ENCODE measurements around the gene AXL.

Gene AXL

GRCh38 chr19:41253660-41254059 is 34.6 kb downstream of the AXL start:
- Histone ChIP-seq H3K4me2 (ENCODE audit: low read length, poor library complexity, severe bottlenecking) (no peak overlapping the region), H3K27me3 (ENCODE audit: control insufficient read depth in 1 of 2, insufficient read depth in 1 of 2, low read length in 2 of 2) (no peaks in the 10 kb centered on the region), H2BK12ac (ENCODE audit: low read length in 2 of 2) (no peak overlapping the region), H3K9me3 (ENCODE audit: control insufficient read depth, low read length) (no peaks in the 10 kb centered on the region), H3K23ac (ENCODE audit: low read length in 2 of 2) (no peak overlapping the region), H3K4me3 (ENCODE audit: insufficient read depth in 1 of 2, low read depth in 1 of 2, low read length in 2 of 2) (no peak overlapping the region), H3K18ac (ENCODE audit: low read depth in 1 of 2, low read length in 2 of 2) (no peak overlapping the region), H2BK120ac (ENCODE audit: low read depth, low read length) (no peak overlapping the region), H4K8ac (ENCODE audit: low read length) (no peak overlapping the region), H3K4me1 (ENCODE audit: control insufficient read depth, insufficient read depth, low read depth, low read length) (peaks cover 6% of the 10 kb centered on the region), H2BK15ac (ENCODE audit: low read depth, poor library complexity, severe bottlenecking) (no peak overlapping the region), H2AK5ac (ENCODE audit: low read length, severe bottlenecking) (no peak overlapping the region), H2BK5ac (ENCODE audit: low read depth, low read length, poor library complexity, severe bottlenecking) (no peak overlapping the region), H3K36me3 (ENCODE audit: control insufficient read depth in 1 of 2, insufficient read depth in 2 of 2, low read depth in 1 of 2, low read length in 2 of 2) (peaks cover 89 to 96% of the 10 kb centered on the region in 2 experiments), H3K27ac (ENCODE audit: low read length, poor library complexity, severe bottlenecking) (no peak overlapping the region), H3K9ac (ENCODE audit: low read length) (no peak overlapping the region), H2AFZ (ENCODE audit: low read depth, low read length) (no peak overlapping the region), H4K91ac (ENCODE audit: low read length) (no peak overlapping the region), H3K79me1 (replicated peaks; ENCODE audit: low read length, poor library complexity, severe bottlenecking) (peaks cover 35% of the 10 kb centered on the region), H3K4ac (ENCODE audit: low read depth in 1 of 2, low read length in 2 of 2) (no peak overlapping the region), H3K14ac (ENCODE audit: low read length in 2 of 2) (no peak overlapping the region)
- WGBS, result 97% methylated on average over 6 of the region's 6 CpGs
- no peak for DNase-seq

GRCh38 chr19:41255171-41255570 is 36.1 kb downstream of the AXL start:
- H3K9me3 ChIP-seq (ENCODE audit: control insufficient read depth, low read length), result no peaks in the 10 kb centered on the region
- no peak overlapping the region for H3K9ac ChIP-seq (ENCODE audit: low read length)
- no peak overlapping the region for H3K4me2 ChIP-seq (ENCODE audit: low read length, poor library complexity, severe bottlenecking)
- H3K4me1 ChIP-seq (ENCODE audit: control insufficient read depth, insufficient read depth, low read depth, low read length), result peaks cover 6% of the 10 kb centered on the region
- H4K91ac ChIP-seq (ENCODE audit: low read length), result no peak overlapping the region
- no peaks in the 10 kb centered on the region for H3K27me3 ChIP-seq (ENCODE audit: control insufficient read depth in 1 of 2, insufficient read depth in 1 of 2, low read length in 2 of 2)
- no peak overlapping the region for H3K18ac ChIP-seq (ENCODE audit: low read depth in 1 of 2, low read length in 2 of 2)
- H3K4me3 ChIP-seq (ENCODE audit: insufficient read depth in 1 of 2, low read depth in 1 of 2, low read length in 2 of 2), result no peak overlapping the region
- H2BK120ac ChIP-seq (ENCODE audit: low read depth, low read length), result no peak overlapping the region
- no peak overlapping the region for H2BK5ac ChIP-seq (ENCODE audit: low read depth, low read length, poor library complexity, severe bottlenecking)
- no peak for DNase-seq
- no peak overlapping the region for H3K27ac ChIP-seq (ENCODE audit: low read length, poor library complexity, severe bottlenecking)
- no peak overlapping the region for H2BK12ac ChIP-seq (ENCODE audit: low read length in 2 of 2)
- no peak overlapping the region for H2AFZ ChIP-seq (ENCODE audit: low read depth, low read length)
- H2BK15ac ChIP-seq (ENCODE audit: low read depth, poor library complexity, severe bottlenecking), result no peak overlapping the region
- no peak overlapping the region for H2AK5ac ChIP-seq (ENCODE audit: low read length, severe bottlenecking)
- H3K23ac ChIP-seq (ENCODE audit: low read length in 2 of 2), result no peak overlapping the region
- no peak overlapping the region for H3K4ac ChIP-seq (ENCODE audit: low read depth in 1 of 2, low read length in 2 of 2)
- H3K36me3 ChIP-seq (ENCODE audit: control insufficient read depth in 1 of 2, insufficient read depth in 2 of 2, low read depth in 1 of 2, low read length in 2 of 2), result peaks cover 87 to 95% of the 10 kb centered on the region in 2 experiments
- H3K79me1 ChIP-seq (replicated peaks; ENCODE audit: low read length, poor library complexity, severe bottlenecking), result peaks cover 32% of the 10 kb centered on the region
- no peak overlapping the region for H4K8ac ChIP-seq (ENCODE audit: low read length)
- H3K14ac ChIP-seq (ENCODE audit: low read length in 2 of 2), result no peak overlapping the region

GRCh38 chr19:41261474-41262190 is 42.6 kb downstream of the AXL start:
- Histone ChIP-seq H2AFZ (ENCODE audit: low read depth, low read length) (no peak overlapping the region), H3K4me1 (ENCODE audit: control insufficient read depth, insufficient read depth, low read depth, low read length) (peaks cover 7% of the 10 kb centered on the region), H3K9me3 (ENCODE audit: control insufficient read depth, low read length) (no peaks in the 10 kb centered on the region), H3K9ac (ENCODE audit: low read length) (peak overlapping the region; percentile 99), H3K4me3 (ENCODE audit: insufficient read depth in 1 of 2, low read depth in 1 of 2, low read length in 2 of 2) (peak overlapping the region in 1 of 2 experiments; percentile 92), H4K8ac (ENCODE audit: low read length) (peak overlapping the region; percentile 19), H2BK5ac (ENCODE audit: low read depth, low read length, poor library complexity, severe bottlenecking) (no peak overlapping the region), H3K18ac (ENCODE audit: low read depth in 1 of 2, low read length in 2 of 2) (peak overlapping the region; percentile 55 to 83), H3K4me2 (ENCODE audit: low read length, poor library complexity, severe bottlenecking) (peak overlapping the region; percentile 55), H2BK120ac (ENCODE audit: low read depth, low read length) (peak overlapping the region; percentile 21), H3K36me3 (ENCODE audit: control insufficient read depth in 1 of 2, insufficient read depth in 2 of 2, low read depth in 1 of 2, low read length in 2 of 2) (peaks cover 37 to 50% of the 10 kb centered on the region in 2 experiments), H4K91ac (ENCODE audit: low read length) (peak overlapping the region; percentile 43), H2AK5ac (ENCODE audit: low read length, severe bottlenecking) (peak overlapping the region; percentile 42), H3K4ac (ENCODE audit: low read depth in 1 of 2, low read length in 2 of 2) (peak overlapping the region in 1 of 2 experiments; percentile 77), H3K23ac (ENCODE audit: low read length in 2 of 2) (no peak overlapping the region), H3K27me3 (ENCODE audit: control insufficient read depth in 1 of 2, insufficient read depth in 1 of 2, low read length in 2 of 2) (no peaks in the 10 kb centered on the region), H3K14ac (ENCODE audit: low read length in 2 of 2) (peak overlapping the region in 1 of 2 experiments; percentile 68), H2BK15ac (ENCODE audit: low read depth, poor library complexity, severe bottlenecking) (no peak overlapping the region), H2BK12ac (ENCODE audit: low read length in 2 of 2) (peak overlapping the region in 1 of 2 experiments; percentile 29), H3K79me1 (replicated peaks; ENCODE audit: low read length, poor library complexity, severe bottlenecking) (peaks cover 9% of the 10 kb centered on the region), H3K27ac (ENCODE audit: low read length, poor library complexity, severe bottlenecking) (peak overlapping the region; percentile 79)
- DNase-seq, result no peak
- 71% methylated on average over 9 of the region's 10 CpGs for WGBS

GRCh38 chr19:41263042-41263849 is 44.2 kb downstream of the AXL start:
- H3K4me1 ChIP-seq (ENCODE audit: control insufficient read depth, insufficient read depth, low read depth, low read length), result peaks cover 11% of the 10 kb centered on the region
- no peak overlapping the region for H2BK15ac ChIP-seq (ENCODE audit: low read depth, poor library complexity, severe bottlenecking)
- H2BK5ac ChIP-seq (ENCODE audit: low read depth, low read length, poor library complexity, severe bottlenecking), result peak overlapping the region; percentile 3
- H2AK5ac ChIP-seq (ENCODE audit: low read length, severe bottlenecking), result peak overlapping the region; percentile 5
- peak overlapping the region; percentile 88 for H4K8ac ChIP-seq (ENCODE audit: low read length)
- DNase-seq, result peak; percentile 98
- no peak overlapping the region for H3K23ac ChIP-seq (ENCODE audit: low read length in 2 of 2)
- no peak overlapping the region for H2AFZ ChIP-seq (ENCODE audit: low read depth, low read length)
- peaks cover 26 to 40% of the 10 kb centered on the region in 2 experiments for H3K36me3 ChIP-seq (ENCODE audit: control insufficient read depth in 1 of 2, insufficient read depth in 2 of 2, low read depth in 1 of 2, low read length in 2 of 2)
- peak overlapping the region; percentile 83 to 93 for H3K18ac ChIP-seq (ENCODE audit: low read depth in 1 of 2, low read length in 2 of 2)
- no peaks in the 10 kb centered on the region for H3K9me3 ChIP-seq (ENCODE audit: control insufficient read depth, low read length)
- peak overlapping the region; percentile 64 for H4K91ac ChIP-seq (ENCODE audit: low read length)
- H2BK12ac ChIP-seq (ENCODE audit: low read length in 2 of 2), result no peak overlapping the region
- H3K4me2 ChIP-seq (ENCODE audit: low read length, poor library complexity, severe bottlenecking), result peak overlapping the region; percentile 92
- H3K27me3 ChIP-seq (ENCODE audit: control insufficient read depth in 1 of 2, insufficient read depth in 1 of 2, low read length in 2 of 2), result no peaks in the 10 kb centered on the region
- peak overlapping the region; percentile 62 to 64 for H3K4ac ChIP-seq (ENCODE audit: low read depth in 1 of 2, low read length in 2 of 2)
- H2BK120ac ChIP-seq (ENCODE audit: low read depth, low read length), result peak overlapping the region; percentile 51
- peak overlapping the region in 1 of 2 experiments; percentile 12 for H3K14ac ChIP-seq (ENCODE audit: low read length in 2 of 2)
- peaks cover 4% of the 10 kb centered on the region for H3K79me1 ChIP-seq (replicated peaks; ENCODE audit: low read length, poor library complexity, severe bottlenecking)
- H3K27ac ChIP-seq (ENCODE audit: low read length, poor library complexity, severe bottlenecking), result peak overlapping the region; percentile 82
- WGBS, result under 1% methylated on average over 46 of the region's 46 CpGs
- peak overlapping the region; percentile 59 to 92 for H3K4me3 ChIP-seq (ENCODE audit: insufficient read depth in 1 of 2, low read depth in 1 of 2, low read length in 2 of 2)
- H3K9ac ChIP-seq (ENCODE audit: low read length), result peak overlapping the region; percentile 99

All from mesenchymal stem cell (in vitro differentiated cells and primary cell).